Dorsolateral prefrontal cortex (tissue), 118 donors: ENCODE measurements around the gene AKAP3. TPM values are rescaled to one million over a fixed set of nuclear protein-coding genes. Genes with fewer than 3 reads are reported as not detected.

Source experiments
- total RNA-seq, 120 experiments: library from RNA; stranded (reverse); gene quantifications; one replicate each; pipeline versions ENCODE4 v1.2.3 to v1.2.4, GENCODE V29; 2022

Gene AKAP3
- total RNA-seq, 120 experiments from 2014 or later: 0.41 to 13.6 (median 3.8) TPM

Other genes with a start within 250 kb of the AKAP3 start
- not detected for gene FGF6, start 203.2 kb downstream of the AKAP3 start, total RNA-seq
- 1 to 10 TPM in 116 of 120 experiments, under 1 TPM in 4; 0.65 to 6.6 (median 2.8) TPM for gene RAD51AP1, start 110.2 kb downstream of the AKAP3 start, total RNA-seq
- gene DYRK4, start 86.8 kb downstream of the AKAP3 start, total RNA-seq: 10 to 100 TPM; 23.2 to 53.0 (median 37.2) TPM
- 100 to 1,000 TPM in 19 of 120 experiments, 10 to 100 TPM in 101; 42.3 to 124 (median 84.2) TPM for gene NDUFA9, start 63 bp upstream of the AKAP3 start, total RNA-seq
- gene GALNT8, start 71.3 kb upstream of the AKAP3 start, total RNA-seq: 10 to 100 TPM; 20.9 to 58.0 (median 42.8) TPM